K562 (cell line): ENCODE results near the gene PRDM15. TPM values are rescaled to one million over a fixed set of nuclear protein-coding genes. Genes with fewer than 3 reads are reported as not detected.

Experiments used
- ATAC-seq: fragments of 200-7000 bp; cut with Tn5 transposase; 3 replicates; pipeline ENCODE4 v1.9.1; 2020; ENCODE audit warnings: moderate library complexity
- BruUV-seq: library from RNA; stranded (reverse); fragments of 400-500 nt; replicated peaks from 2 replicates; lab custom pipeline; 2021; lab: Mats Ljungman, UMichigan
- CTCF ChIA-PET: fragments of 300-600 bp; formaldehyde crosslinking; extraction: SDS; loops from one replicate; lab custom pipeline; 2021; ENCODE audit warnings: low intra/inter-chr PET ratio; lab: Yijun Ruan, JAX
- POLR2A ChIA-PET: fragments of 300-600, 350-650 bp; sonication (Branson Sonifier 250); formaldehyde crosslinking; extraction: SDS; loops from one replicate; lab custom pipeline; 2021; ENCODE audit warnings: antibody characterized with exemption, inconsistent platforms; lab: Yijun Ruan, JAX
- DNase-seq, 4 experiments: peaks; one replicate each; pipeline versions ENCODE4 v3.0.0 to v3.0.0-alpha.2; 2011 to 2018; ENCODE audit warnings: low spot score in 3 of 4, mixed read lengths in 3 of 4; ENCODE audit errors: extremely low read depth in 1 of 4
- FAIRE-seq: peaks from 2 replicates; lab custom pipeline; 2011; peaks lifted over from hg19 to GRCh38; lab: Jason Lieb, UNC
- H2AFZ ChIP-seq: 2 replicates; pipeline ENCODE4 v1.6.0; 2011; ENCODE audit warnings: low read depth, low read length, control low read depth, inconsistent platforms
- H3K27ac ChIP-seq: fragments of 200-600 bp; 3 replicates; pipeline ENCODE4 v1.8.0; 2011; ENCODE audit warnings: low read depth, mild to moderate bottlenecking, control low read depth, inconsistent platforms, low read length, moderate library complexity, mixed read lengths; ENCODE audit errors: extremely low read depth
- H3K27me3 ChIP-seq, 2 experiments: fragments of 300-600 bp in 1 of 2; 2 replicates in 1 of 2; 3 replicates in 1 of 2; pipeline versions ENCODE4 v1.6.0 to v1.8.0; 2011; ENCODE audit warnings: inconsistent platforms in 2 of 2, low read length in 2 of 2, mild to moderate bottlenecking in 1 of 2, mixed read lengths in 1 of 2, moderate library complexity in 1 of 2; ENCODE audit not compliant: control insufficient read depth in 2 of 2, insufficient read depth in 2 of 2
- H3K36me3 ChIP-seq: fragments of 300-600 bp; 3 replicates; pipeline ENCODE4 v1.8.0; 2011; ENCODE audit warnings: mild to moderate bottlenecking, low read length, inconsistent platforms; ENCODE audit not compliant: control insufficient read depth, insufficient read depth
- H3K4me1 ChIP-seq, 2 experiments: fragments of 200-600 bp in 1 of 2; replicated peaks in 1 of 2; 2 replicates in 1 of 2; 3 replicates in 1 of 2; pipeline versions ENCODE4 v1.5.1 to v1.8.0; 2011; ENCODE audit warnings: inconsistent platforms in 2 of 2, low read length in 2 of 2, mild to moderate bottlenecking in 1 of 2, mixed read lengths in 1 of 2, moderate library complexity in 1 of 2; ENCODE audit not compliant: control insufficient read depth in 2 of 2, insufficient read depth in 2 of 2
- H3K4me2 ChIP-seq: 2 replicates; pipeline ENCODE4 v1.6.1; 2011; ENCODE audit warnings: low read length, control low read depth, inconsistent platforms, mixed read lengths; ENCODE audit not compliant: insufficient read depth
- H3K4me3 ChIP-seq: fragments of 200-600 bp; sonication (generic), shearing (Covaris generic); 2 replicates; pipeline ENCODE4 v1.5.1; 2016; ENCODE audit warnings: control low read depth, inconsistent platforms
- H3K79me2 ChIP-seq: fragments of 200-600 bp; 3 replicates; pipeline ENCODE4 v1.8.0; 2011; ENCODE audit warnings: low read length, inconsistent platforms; ENCODE audit not compliant: control insufficient read depth, insufficient read depth
- H3K9ac ChIP-seq, 2 experiments: 2 replicates each; pipeline versions ENCODE4 v1.6.0 to v1.6.1; 2011; ENCODE audit warnings: low read depth in 2 of 2, low read length in 2 of 2, control low read depth in 1 of 2, inconsistent platforms in 1 of 2, mild to moderate bottlenecking in 1 of 2, mixed read lengths in 1 of 2; ENCODE audit not compliant: insufficient read depth in 1 of 2
- H3K9me1 ChIP-seq: one replicate; pipeline ENCODE4 v1.6.0; 2011; ENCODE audit warnings: inconsistent platforms, mild to moderate bottlenecking, low read length, moderate library complexity; ENCODE audit not compliant: control insufficient read depth, insufficient read depth
- H3K9me3 ChIP-seq: replicated peaks from 2 replicates; pipeline ENCODE4 v1.5.1; 2011; ENCODE audit warnings: low read depth, low read length, inconsistent platforms; ENCODE audit not compliant: control insufficient read depth, insufficient read depth
- H4K20me1 ChIP-seq: replicated peaks from 2 replicates; pipeline ENCODE4 v1.6.1; 2011; ENCODE audit warnings: low read length, inconsistent platforms, mixed read lengths; ENCODE audit not compliant: control insufficient read depth, insufficient read depth
- ARID2 ChIP-seq: fragments of 450-650 bp; IDR thresholded peaks from 2 replicates; pipeline ENCODE4 v1.6.1; 2017; ENCODE audit warnings: antibody characterized with exemption, mild to moderate bottlenecking
- ARID3B ChIP-seq: fragments of 250-450 bp; sonication (Bioruptor Pico); IDR thresholded peaks from 2 replicates; pipeline ENCODE4 v1.4.0; 2020; ENCODE audit warnings: borderline replicate concordance
- JUN ChIP-seq, 2 experiments: sonication (generic) in 1 of 2; formaldehyde crosslinking in 1 of 2; IDR thresholded peaks; 2 replicates each; pipeline versions ENCODE4 v1.6.1 to v1.8.0; 2012 to 2022; ENCODE audit warnings: borderline replicate concordance in 2 of 2, mild to moderate bottlenecking in 2 of 2, improper control_type of control experiment in 1 of 2, low read depth in 1 of 2, low read length in 1 of 2, missing genetic modification reagents in 1 of 2
- OTX1 ChIP-seq: fragments of 450-650 bp; formaldehyde crosslinking; IDR thresholded peaks from 2 replicates; pipeline ENCODE4 v1.4.0; 2022; ENCODE audit warnings: mild to moderate bottlenecking
- POLR2A ChIP-seq: fragments of 450-650 bp; conservative IDR thresholded peaks from 2 replicates; pipeline ENCODE4 v1.6.1; 2016
- PTTG1 ChIP-seq: fragments of 450-650 bp; IDR thresholded peaks from 2 replicates; pipeline ENCODE4 v1.6.1; 2016; ENCODE audit warnings: low read depth, mild to moderate bottlenecking, missing genetic modification characterization, missing compliant biosample characterization
- RBBP5 ChIP-seq: fragments of 200-600 bp; sonication (generic); IDR thresholded peaks from 2 replicates; pipeline ENCODE4 v1.6.1; 2012; ENCODE audit warnings: borderline replicate concordance, mild to moderate bottlenecking, low read length, control low read depth, inconsistent platforms; ENCODE audit not compliant: insufficient read depth, poor library complexity, severe bottlenecking
- RFX5 ChIP-seq: IDR thresholded peaks from 2 replicates; pipeline ENCODE4 v1.6.1; 2011; ENCODE audit warnings: low read depth, mild to moderate bottlenecking, improper control_type of control experiment, low read length
- ZNF347 ChIP-seq: fragments of 450-650 bp; formaldehyde crosslinking; IDR thresholded peaks from 2 replicates; pipeline ENCODE4 v1.4.0; 2020; ENCODE audit warnings: low read depth, mild to moderate bottlenecking, moderate library complexity
- WGBS: fragments of 100-300 bp; shearing (Covaris generic); methylation state at CpG from one replicate; pipeline ENCODE4 v1.1.6; 2016; ENCODE audit warnings: low coverage, mixed read lengths; ENCODE audit not compliant: insufficient coverage; ENCODE audit errors: missing lambda C conversion rate; 5-methylcytosine and 5-hydroxymethylcytosine counted together
- in situ Hi-C: fragments of 300-500 bp; cut with MboI; formaldehyde crosslinking; loops from 4 replicates; pipeline ENCODE4 v1.15.0; 2018; ENCODE audit warnings: inconsistent platforms, mixed read lengths
- intact Hi-C: fragments of 100-400 bp; cut with micrococcal nuclease; formaldehyde crosslinking; loops from 2 replicates; pipeline ENCODE4 v1.14.2; 2022
- polyA plus RNA-seq, 8 experiments: library from polyadenylated mRNA; depleted of rRNA in 4 of 8; stranded (reverse) in 5 of 8; unstranded in 3 of 8; fragments of >200 nt; fragmentation: Nextera tagmentation in 2 of 8; fragmentation: Illumina TruSeq in 1 of 8; extraction: Ambion mirVana in 2 of 8; extraction: Trizol in 1 of 8; gene quantifications; 2 replicates each; pipeline versions ENCODE4 v1.2.1 to v1.2.3, GENCODE V29; 2011 to 2014; ENCODE audit warnings: inconsistent platforms in 1 of 8, missing spikeins in 1 of 8
- total RNA-seq, 7 experiments: library from RNA; depleted of rRNA in 6 of 7; stranded (reverse); fragments of >200 nt in 6 of 7; fragmentation: Illumina TruSeq in 2 of 7; extraction: Trizol in 2 of 7; gene quantifications; 2 replicates each; pipeline versions ENCODE4 v1.2.1 to v1.2.3, GENCODE V29; 2011 to 2021; ENCODE audit warnings: low replicate concordance in 1 of 7
- TF ChIP-seq, protein P1 (sequence below): sonication (generic); formaldehyde crosslinking; IDR thresholded peaks from 2 replicates; pipeline ENCODE4 v1.8.1; 2023; ENCODE audit warnings: mild to moderate bottlenecking, missing genetic modification reagents

PRDM15 gene
- total and polyA plus RNA-seq, 9 of the 15 experiments (the other 6 are each of a cell fraction or from before 2014, with no cell fraction given): 0.93 to 9.2 (median 6.2) TPM

DNA sequence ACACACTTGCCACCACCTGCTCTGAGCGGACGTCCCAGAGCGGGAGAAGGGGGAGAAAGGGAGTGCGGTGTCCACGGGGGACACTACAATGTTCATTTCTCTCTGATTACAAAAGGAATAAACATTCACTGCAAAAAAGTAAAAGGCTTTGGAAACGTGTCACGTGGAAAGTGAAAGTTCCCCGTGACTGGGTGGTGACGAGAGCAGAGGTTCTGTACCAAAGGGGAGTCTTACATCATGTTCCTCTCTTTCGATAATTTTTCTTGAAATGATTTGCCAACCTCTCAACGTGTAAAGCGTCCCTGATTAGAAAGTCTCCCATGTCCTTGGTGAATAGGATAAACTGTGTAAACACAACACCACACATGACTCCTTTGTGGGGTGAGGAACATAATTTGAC is 22.0 kb upstream of the PRDM15 start:
- Histone ChIP-seq H2AFZ (no peak overlapping the region), H3K27me3 (no peaks in the 10 kb centered on the region), H3K79me2 (no peaks in the 10 kb centered on the region), H3K9me3 (no peaks in the 10 kb centered on the region), H3K4me1 (peaks cover 12 to 19% of the 10 kb centered on the region in 2 experiments), H3K9me1 (no peaks in the 10 kb centered on the region), H3K27ac (no peak overlapping the region), H4K20me1 (0 out of 2 replicates have a peak, but pooled peaks cover 2% of the 10 kb centered on the region), H3K36me3 (peaks cover 37% of the 10 kb centered on the region), H3K4me2 (no peak overlapping the region), H3K4me3 (no peak overlapping the region), H3K9ac (no peak overlapping the region)
- CTCF ChIA-PET: no interaction called here
- DNase-seq (no peak), ATAC-seq (no peak), FAIRE-seq (no peak)
- no TSS peak for BruUV-seq
- WGBS: 80% methylated on average over 12 of the region's 12 CpGs
- POLR2A ChIA-PET: interaction anchor here (1.3 kb wide), 1 partner anchor 21 kb away, joined by 4 read pairs; the partner anchor contains the start of gene PRDM15
- in situ Hi-C loops (no loop called here), intact Hi-C loops (no loop called here)
- TF ChIP-seq ARID2 (no peak), PTTG1 (tag) (no peak), JUN (IDR thresholded peaks at IDR 0.05; ENCODE audit: borderline replicate concordance, low read depth, low read length) (no peak), JUN (CRISPR knock-in tag; IDR thresholded peaks at IDR 0.05; ENCODE audit: borderline replicate concordance) (no peak), RBBP5 (no peak), RFX5 (no peak)

DNA sequence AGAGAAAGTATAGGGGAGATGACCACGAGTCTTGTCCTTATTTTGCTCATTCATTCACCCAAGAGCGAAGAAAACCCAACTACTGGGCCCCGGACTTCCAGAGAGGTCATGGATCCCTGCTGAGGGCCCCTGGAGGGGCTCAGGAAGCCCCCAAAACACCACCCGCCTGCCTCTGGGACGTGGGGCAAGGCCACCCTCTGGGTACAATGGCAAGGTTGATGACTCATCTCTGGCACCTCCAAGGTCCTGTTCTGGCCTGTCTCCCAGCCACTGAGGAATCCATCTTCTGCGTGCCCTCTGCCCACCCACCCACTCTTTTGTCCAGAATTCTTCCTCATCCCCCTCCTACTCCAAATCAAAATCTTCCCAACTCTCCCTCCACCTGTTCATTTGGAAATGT is 21.3 kb upstream of the PRDM15 start:
- POLR2A ChIA-PET: no interaction called here
- 0 out of 2 replicates have a peak, but pooled peaks cover 2% of the 10 kb centered on the region for H4K20me1 ChIP-seq
- no peak for FAIRE-seq
- H3K9me1 ChIP-seq: no peaks in the 10 kb centered on the region
- no peak overlapping the region for H3K4me3 ChIP-seq
- DNase-seq: no peak
- no peak overlapping the region for H3K4me2 ChIP-seq
- H3K4me1 ChIP-seq: peaks cover 17 to 26% of the 10 kb centered on the region in 2 experiments
- intact Hi-C loops (no loop called here), in situ Hi-C loops (no loop called here)
- H3K27ac ChIP-seq: no peak overlapping the region
- CTCF ChIA-PET: no interaction called here
- no TSS peak for BruUV-seq
- ATAC-seq: no peak
- H3K79me2 ChIP-seq: no peaks in the 10 kb centered on the region
- H2AFZ ChIP-seq: no peak overlapping the region
- TF ChIP-seq OTX1 (CRISPR knock-in tag) (no peak), POLR2A (no peak), ZNF347 (CRISPR knock-in tag) (no peak), ARID3B (CRISPR knock-in tag) (no peak)
- TF ChIP-seq, protein P1, sequence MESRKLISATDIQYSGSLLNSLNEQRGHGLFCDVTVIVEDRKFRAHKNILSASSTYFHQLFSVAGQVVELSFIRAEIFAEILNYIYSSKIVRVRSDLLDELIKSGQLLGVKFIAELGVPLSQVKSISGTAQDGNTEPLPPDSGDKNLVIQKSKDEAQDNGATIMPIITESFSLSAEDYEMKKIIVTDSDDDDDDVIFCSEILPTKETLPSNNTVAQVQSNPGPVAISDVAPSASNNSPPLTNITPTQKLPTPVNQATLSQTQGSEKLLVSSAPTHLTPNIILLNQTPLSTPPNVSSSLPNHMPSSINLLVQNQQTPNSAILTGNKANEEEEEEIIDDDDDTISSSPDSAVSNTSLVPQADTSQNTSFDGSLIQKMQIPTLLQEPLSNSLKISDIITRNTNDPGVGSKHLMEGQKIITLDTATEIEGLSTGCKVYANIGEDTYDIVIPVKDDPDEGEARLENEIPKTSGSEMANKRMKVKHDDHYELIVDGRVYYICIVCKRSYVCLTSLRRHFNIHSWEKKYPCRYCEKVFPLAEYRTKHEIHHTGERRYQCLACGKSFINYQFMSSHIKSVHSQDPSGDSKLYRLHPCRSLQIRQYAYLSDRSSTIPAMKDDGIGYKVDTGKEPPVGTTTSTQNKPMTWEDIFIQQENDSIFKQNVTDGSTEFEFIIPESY: no peak
- 85% methylated on average over 6 of the region's 6 CpGs for WGBS
- H3K27me3 ChIP-seq: no peaks in the 10 kb centered on the region
- H3K9me3 ChIP-seq: no peaks in the 10 kb centered on the region
- peaks cover 38% of the 10 kb centered on the region for H3K36me3 ChIP-seq
- H3K9ac ChIP-seq: 0 out of 4 replicates have a peak overlapping the region, but pooled peaks of 1 of the 2 experiments have one; percentile 11
